Lower lobe of right lung (tissue), 2 donors: Measurements from ENCODE around the gene RALGPS2. TPM values are rescaled to one million over a fixed set of nuclear protein-coding genes. Genes with fewer than 3 reads are reported as not detected.
A peak's percentile ranks its signal among the peaks of the same experiment; 100 is the strongest.

ENCODE experiments used
- ATAC-seq, 2 donors: fragments of 200-7000 bp; cut with Tn5 transposase; one replicate each; pipeline ENCODE4 v1.9.1; 2020 to 2022; ENCODE audit warnings: mild to moderate bottlenecking in 2 of 2, moderate library complexity in 2 of 2
- DNase-seq: peaks from one replicate; pipeline ENCODE4 v3.0.0-alpha.2; 2020
- H3K27ac ChIP-seq: fragments of 200-600 bp; one replicate; pipeline ENCODE4 v1.8.0; 2022
- H3K27me3 ChIP-seq: fragments of 200-600 bp; one replicate; pipeline ENCODE4 v1.8.0; 2022; ENCODE audit warnings: low read depth
- H3K36me3 ChIP-seq: fragments of 200-600 bp; one replicate; pipeline ENCODE4 v1.8.0; 2022; ENCODE audit warnings: mild to moderate bottlenecking
- H3K4me1 ChIP-seq: fragments of 200-600 bp; one replicate; pipeline ENCODE4 v1.8.0; 2022
- H3K4me3 ChIP-seq: fragments of 200-600 bp; one replicate; pipeline ENCODE4 v1.8.0; 2022; ENCODE audit warnings: mild to moderate bottlenecking
- H3K9me3 ChIP-seq: fragments of 200-600 bp; one replicate; pipeline ENCODE4 v1.8.0; 2022
- intact Hi-C: fragments of 100-400 bp; cut with DNase I; formaldehyde crosslinking; loops from one replicate; pipeline ENCODE4 v1.11.0; 2022
- total RNA-seq: library from RNA; stranded (reverse); fragmentation: NEBNext Ultra II Directional; extraction: Animal tissue kit (Norgen Biotek cat#: 25700); gene quantifications from one replicate; pipeline ENCODE4 v1.2.1, GENCODE V29; 2021
- TF ChIP-seq, protein P1 (sequence below): fragments of 200-600 bp; IDR thresholded peaks from one replicate; pipeline ENCODE4 v1.8.0; 2022; ENCODE audit warnings: antibody characterized with exemption, mild to moderate bottlenecking
- donor health status: DM: no; HTN: yes; CAD: no; lungs with severe emphysema.

Gene RALGPS2
- total RNA-seq, 1 donor from 2014 or later = 7.5 TPM

DNA sequence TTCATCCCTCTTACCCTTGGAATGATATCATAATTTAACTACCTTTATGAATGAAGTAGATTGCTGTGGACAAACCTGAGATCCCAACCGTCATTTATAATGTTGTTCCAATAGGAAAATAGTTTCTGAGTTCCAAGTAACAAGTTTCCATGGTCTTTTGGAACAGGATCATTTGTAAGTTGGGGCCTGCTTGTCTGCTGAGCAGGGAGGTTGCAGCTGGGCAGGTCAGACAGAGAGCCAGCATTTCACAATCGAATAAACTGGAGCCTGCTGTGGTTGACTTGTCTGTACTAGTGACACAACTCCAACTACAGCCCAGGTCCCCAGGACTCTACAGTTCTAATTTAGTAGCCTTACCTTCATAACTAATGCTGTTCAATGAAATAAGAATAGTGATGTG, 18.6 kb upstream of the RALGPS2 start:
- ATAC-seq = peak in 1 of 2 donors; percentile 56
- intact Hi-C loops = no loop called here
- TF ChIP-seq, protein P1, sequence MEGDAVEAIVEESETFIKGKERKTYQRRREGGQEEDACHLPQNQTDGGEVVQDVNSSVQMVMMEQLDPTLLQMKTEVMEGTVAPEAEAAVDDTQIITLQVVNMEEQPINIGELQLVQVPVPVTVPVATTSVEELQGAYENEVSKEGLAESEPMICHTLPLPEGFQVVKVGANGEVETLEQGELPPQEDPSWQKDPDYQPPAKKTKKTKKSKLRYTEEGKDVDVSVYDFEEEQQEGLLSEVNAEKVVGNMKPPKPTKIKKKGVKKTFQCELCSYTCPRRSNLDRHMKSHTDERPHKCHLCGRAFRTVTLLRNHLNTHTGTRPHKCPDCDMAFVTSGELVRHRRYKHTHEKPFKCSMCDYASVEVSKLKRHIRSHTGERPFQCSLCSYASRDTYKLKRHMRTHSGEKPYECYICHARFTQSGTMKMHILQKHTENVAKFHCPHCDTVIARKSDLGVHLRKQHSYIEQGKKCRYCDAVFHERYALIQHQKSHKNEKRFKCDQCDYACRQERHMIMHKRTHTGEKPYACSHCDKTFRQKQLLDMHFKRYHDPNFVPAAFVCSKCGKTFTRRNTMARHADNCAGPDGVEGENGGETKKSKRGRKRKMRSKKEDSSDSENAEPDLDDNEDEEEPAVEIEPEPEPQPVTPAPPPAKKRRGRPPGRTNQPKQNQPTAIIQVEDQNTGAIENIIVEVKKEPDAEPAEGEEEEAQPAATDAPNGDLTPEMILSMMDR = no peak
- no peaks in the 10 kb centered on the region for H3K9me3 ChIP-seq
- H3K27ac ChIP-seq = no peak overlapping the region
- DNase-seq = no peak
- H3K27me3 ChIP-seq = no peaks in the 10 kb centered on the region
- H3K4me3 ChIP-seq = no peak overlapping the region
- no peaks in the 10 kb centered on the region for H3K4me1 ChIP-seq
- H3K36me3 ChIP-seq = no peaks in the 10 kb centered on the region

DNA sequence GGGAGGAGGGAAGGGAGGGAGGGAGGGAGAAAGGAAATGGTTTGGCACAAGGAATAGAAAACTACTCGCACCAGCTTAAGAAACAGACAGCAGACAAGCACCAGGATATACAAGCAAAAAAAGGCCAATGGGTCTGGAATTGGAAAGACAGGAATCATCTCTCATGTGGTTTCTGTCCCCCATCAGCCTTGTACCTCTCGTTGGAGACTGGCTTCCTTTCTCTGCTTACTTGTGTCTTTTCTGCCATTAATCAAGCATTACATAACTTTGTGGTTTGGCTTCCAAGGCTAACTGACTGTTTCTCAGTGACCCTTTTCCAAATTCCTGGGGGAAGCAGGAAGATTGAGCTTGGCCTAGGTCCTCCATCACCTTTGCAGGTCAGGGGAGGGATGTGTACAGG, 11.8 kb upstream of the RALGPS2 start:
- Histone ChIP-seq H3K9me3 (no peaks in the 10 kb centered on the region), H3K27me3 (no peaks in the 10 kb centered on the region), H3K4me1 (no peaks in the 10 kb centered on the region), H3K4me3 (no peak overlapping the region), H3K36me3 (no peaks in the 10 kb centered on the region), H3K27ac (no peak overlapping the region)
- TF ChIP-seq, protein P1 = no peak
- ATAC-seq (no peak), DNase-seq (no peak)
- intact Hi-C loops = no loop called here

DNA sequence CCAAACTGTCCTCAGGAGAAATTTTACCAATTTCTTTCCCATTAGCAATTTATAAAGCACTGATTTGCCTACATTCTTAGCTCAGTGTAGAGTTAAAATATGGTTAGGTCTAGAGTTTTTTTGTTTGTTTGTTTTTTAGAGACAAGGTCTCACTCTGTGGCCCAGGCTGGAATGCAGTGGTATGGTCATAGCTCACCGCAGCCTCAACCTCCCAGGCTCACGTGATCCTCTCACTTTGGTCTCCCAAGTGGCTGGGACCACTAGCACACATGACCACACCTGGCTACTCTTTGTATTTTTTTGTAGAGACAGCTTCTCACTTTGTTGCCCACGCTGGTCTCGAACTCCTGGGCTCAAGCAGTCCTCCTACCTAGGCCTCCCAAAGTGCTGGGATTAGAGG, 10.6 kb upstream of the RALGPS2 start:
- Histone ChIP-seq H3K4me3 (no peak overlapping the region), H3K36me3 (no peaks in the 10 kb centered on the region), H3K9me3 (no peaks in the 10 kb centered on the region), H3K27ac (no peak overlapping the region), H3K4me1 (no peaks in the 10 kb centered on the region), H3K27me3 (no peaks in the 10 kb centered on the region)
- intact Hi-C loops = no loop called here
- ATAC-seq (no peak), DNase-seq (no peak)
- TF ChIP-seq, protein P1 = no peak

DNA sequence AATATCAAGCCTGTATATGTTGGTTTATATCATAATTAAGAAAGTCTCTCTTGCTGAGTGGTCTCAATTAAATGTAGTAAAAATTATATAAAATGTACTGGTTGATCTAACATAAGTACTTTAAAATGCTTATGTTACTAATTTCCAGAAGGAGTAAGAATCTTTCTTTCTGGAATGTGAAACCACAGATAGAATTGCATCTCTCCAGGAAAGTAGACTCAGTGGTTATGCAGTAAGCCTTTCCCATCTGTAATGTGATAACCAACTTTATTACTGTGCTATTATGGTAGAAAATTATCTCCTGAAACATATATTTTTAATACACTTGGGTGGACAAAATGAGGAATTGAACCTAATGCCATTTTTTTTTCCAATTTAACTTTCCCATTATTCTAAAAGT, 8.9 kb upstream of the RALGPS2 start:
- intact Hi-C loops = no loop called here
- H3K4me1 ChIP-seq = no peaks in the 10 kb centered on the region
- no peaks in the 10 kb centered on the region for H3K27me3 ChIP-seq
- TF ChIP-seq, protein P1 = no peak
- no peak overlapping the region for H3K4me3 ChIP-seq
- no peak overlapping the region for H3K27ac ChIP-seq
- H3K36me3 ChIP-seq = no peaks in the 10 kb centered on the region
- H3K9me3 ChIP-seq = no peaks in the 10 kb centered on the region
- DNase-seq (no peak), ATAC-seq (no peak)

DNA sequence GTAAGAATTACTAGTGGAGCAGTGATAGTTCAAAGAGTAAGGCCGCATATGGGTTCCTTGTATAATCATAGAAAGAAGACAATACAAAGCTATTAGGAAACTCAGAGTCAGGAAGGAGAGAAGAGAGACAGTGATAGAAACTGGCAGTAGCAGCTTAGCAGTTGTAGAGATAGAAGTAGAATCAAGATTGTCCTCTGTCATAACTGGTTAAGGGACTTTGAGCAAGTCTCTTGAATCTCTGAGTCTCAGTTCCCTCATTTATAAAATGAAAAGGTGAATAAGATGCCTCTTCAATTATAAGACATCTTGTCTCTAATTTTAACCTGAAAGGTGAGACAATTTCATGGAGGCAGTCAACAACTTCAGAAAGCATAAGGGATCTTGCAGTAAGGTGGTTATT, 6.5 kb upstream of the RALGPS2 start:
- H3K4me1 ChIP-seq = no peaks in the 10 kb centered on the region
- TF ChIP-seq, protein P1 = no peak
- DNase-seq (no peak), ATAC-seq (no peak)
- H3K9me3 ChIP-seq = no peaks in the 10 kb centered on the region
- intact Hi-C loops = no loop called here
- H3K36me3 ChIP-seq = no peaks in the 10 kb centered on the region
- no peaks in the 10 kb centered on the region for H3K27me3 ChIP-seq
- no peak overlapping the region for H3K27ac ChIP-seq
- no peak overlapping the region for H3K4me3 ChIP-seq

GRCh38 chr1:178723546-178723945, 1.5 kb upstream of the RALGPS2 start:
- H3K9me3 ChIP-seq = no peaks in the 10 kb centered on the region
- ATAC-seq = no peak
- intact Hi-C loops = no loop called here
- H3K36me3 ChIP-seq = no peaks in the 10 kb centered on the region
- no peak overlapping the region for H3K27ac ChIP-seq
- no peaks in the 10 kb centered on the region for H3K27me3 ChIP-seq
- TF ChIP-seq, protein P1 = no peak
- H3K4me3 ChIP-seq = no peak overlapping the region
- no peak for DNase-seq
- H3K4me1 ChIP-seq = peaks cover 12% of the 10 kb centered on the region
